Activated CD4-positive, alpha-beta T cell treated with anti-CD3 and anti-CD28 coated beads, Interleukin-2, Interleukin-4, amounts not matched to agents 100 ng/mL and 50 ng/mL, durations not matched to agents 16 hours and 8 hours (primary cell): Measurements from ENCODE around the gene MT2A.
A peak's percentile ranks its signal among the peaks of the same experiment; 100 is the strongest.
"Not testable (repeated sequence)": the region's sequence is repeated elsewhere in the genome, so short reads cannot be mapped to it uniquely, and the experiment has no call there.

ENCODE experiments used
- DNase-seq: peaks from one replicate; pipeline ENCODE4 v3.0.0-alpha.2; 2020; ENCODE audit warnings: low spot score

The MT2A gene

DNA sequence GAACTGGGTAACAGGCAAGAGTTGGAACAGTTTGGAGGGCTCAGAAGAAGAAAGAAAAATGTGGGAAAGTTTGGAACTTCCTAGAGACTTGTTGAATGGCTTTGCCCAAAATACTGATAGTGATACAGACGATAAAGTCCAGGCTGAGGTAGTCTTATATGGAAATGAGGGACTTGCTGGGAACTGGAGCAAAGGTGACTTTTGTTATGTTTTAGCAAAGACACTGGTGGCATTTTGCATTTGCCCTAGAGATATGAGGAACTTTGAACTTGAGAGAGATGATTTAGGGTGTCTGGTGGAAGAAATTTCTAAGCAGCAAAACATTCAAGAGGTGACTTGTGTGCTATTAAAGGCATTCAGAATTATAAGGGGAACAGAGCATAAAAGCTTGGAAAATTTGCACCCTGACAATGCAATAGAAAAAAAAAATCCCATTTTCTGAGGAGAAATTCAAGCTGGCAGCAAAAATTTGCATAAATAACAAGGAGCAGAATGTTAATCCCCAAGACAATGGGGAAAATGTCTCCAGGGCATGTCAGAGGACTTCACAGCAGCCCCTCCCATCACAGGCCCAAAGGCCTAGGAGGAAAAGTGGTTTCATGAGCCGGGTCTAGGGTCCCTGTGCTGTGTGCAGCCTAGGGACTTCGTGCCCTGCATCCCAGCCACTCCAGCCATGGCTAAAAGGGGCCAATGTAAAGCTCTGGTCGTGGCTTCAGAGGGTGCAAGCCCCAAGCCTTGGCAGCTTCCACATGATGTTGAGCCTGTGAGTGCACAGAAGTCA lies 13.5 kb downstream of the MT2A start:
- DNase-seq: not testable (repeated sequence)

DNA sequence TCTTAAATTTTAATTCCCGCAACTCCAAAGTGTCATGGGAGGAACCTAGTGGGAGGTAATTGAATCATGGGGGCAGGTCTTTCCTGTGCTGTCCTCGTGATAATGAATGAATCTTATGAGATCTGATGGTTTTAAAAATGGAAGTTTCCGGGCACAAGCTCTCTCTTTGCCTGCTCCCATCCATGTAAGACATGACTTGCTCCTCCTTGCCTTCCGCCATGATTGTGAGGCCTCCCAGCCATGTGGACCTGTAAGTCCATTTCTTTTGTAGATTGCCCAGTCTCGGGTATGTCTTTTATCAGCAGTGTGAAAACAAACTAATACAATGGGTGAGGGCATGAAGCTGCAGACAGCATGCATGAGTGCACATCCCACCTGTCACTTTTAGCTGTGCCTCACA lies 14.8 kb downstream of the MT2A start:
- DNase-seq: not testable (repeated sequence)

DNA sequence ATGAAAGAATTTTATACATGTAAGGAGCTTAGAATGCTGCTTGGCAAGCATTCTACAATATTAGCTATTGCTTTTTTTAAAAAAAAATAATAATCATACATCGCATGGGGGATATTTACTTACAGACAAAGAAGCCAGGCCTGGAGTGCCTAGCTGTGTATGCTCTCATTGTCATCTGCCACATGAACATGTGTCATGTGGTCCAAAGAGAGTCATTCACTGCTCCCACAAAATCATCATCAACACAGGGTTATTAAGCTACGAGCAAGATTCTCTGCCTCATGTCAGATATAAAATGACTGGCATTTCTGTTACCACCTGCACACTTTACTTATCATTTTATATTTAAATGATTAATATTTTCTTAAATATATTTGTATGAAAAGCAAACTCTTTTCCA lies 15.3 kb downstream of the MT2A start:
- no peak for DNase-seq

DNA sequence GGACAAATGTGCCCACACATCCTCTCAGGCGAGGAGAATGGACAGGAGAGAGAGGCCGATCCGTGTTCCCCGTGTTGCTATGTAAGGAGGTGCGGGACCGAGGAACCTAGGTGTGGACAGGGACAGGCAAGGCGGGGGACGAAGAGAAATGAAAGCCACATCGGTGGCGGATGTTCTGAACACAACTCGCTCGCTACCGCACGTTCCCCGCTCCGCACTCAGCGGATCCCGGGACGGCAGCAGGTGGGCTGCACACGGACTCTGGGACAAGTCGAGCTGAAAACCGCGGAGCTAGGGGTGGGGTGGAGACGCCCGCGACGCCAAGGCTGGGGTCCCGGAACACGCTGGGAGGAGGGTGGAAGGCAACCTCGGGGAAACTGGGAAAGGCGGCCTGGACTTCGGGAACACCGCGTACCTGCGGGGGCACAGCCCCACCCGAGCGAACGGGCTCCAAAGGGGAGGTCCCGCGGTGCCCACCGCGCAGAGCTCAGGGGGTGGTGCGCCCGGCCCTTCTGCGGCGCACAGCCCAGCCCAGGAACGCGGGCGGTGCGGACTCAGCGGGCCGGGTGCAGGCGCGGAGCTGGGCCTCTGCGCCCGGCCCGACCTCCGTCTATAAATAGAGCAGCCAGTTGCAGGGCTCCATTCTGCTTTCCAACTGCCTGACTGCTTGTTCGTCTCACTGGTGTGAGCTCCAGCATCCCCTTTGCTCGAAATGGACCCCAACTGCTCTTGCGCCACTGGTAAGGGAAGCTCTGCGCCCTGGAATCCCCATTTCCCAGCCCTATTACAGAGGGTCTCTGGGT lies 17.0 kb downstream of the MT2A start, which contains the start of gene MT1E:
Gene MT1E, plus strand, starts transcription at position 642 of the 803 bp plus-strand sequence. Its CDS starts 71 bp downstream, at position 713.
- peak; percentile 58 for DNase-seq

DNA sequence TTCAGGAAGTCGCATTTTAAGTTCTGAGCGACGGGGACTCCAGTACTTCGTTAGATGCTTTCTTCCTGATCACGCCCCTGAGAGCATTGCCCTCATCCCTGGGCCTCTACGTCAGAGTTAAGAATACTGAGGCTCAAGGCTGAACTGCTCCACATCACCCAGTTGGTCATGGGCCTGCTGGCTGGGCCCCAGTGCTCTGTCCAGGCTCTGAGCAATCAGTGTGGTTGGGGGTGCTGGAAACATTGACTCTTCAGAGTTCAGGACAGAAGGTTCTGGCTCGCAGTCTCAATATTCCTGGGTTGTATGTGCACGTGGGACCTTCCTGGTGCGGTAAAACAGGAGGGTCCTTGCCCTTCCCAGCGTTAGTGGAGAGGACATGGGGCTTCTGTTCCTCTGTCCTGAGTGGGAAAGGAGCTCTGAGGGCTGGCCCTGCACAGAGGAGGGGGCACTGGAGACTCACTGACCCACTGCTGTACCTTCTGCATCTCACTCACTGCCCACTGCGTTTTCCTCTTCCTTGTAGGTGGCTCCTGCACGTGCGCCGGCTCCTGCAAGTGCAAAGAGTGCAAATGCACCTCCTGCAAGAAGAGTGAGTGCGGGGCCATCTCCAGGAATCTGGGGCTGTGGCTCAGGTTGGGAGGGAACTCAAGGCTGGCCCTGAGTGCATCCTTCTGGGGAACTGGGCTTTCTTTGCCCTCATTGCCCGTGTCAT lies 17.7 kb downstream of the MT2A start:
- no peak for DNase-seq

- no peak for DNase-seq
Observed at GRCh38 chr16:56626685-56627084, 18.3 kb downstream of the MT2A start.

- no peak for DNase-seq
Observed at GRCh38 chr16:56628486-56629350, 20.3 kb downstream of the MT2A start.

DNA sequence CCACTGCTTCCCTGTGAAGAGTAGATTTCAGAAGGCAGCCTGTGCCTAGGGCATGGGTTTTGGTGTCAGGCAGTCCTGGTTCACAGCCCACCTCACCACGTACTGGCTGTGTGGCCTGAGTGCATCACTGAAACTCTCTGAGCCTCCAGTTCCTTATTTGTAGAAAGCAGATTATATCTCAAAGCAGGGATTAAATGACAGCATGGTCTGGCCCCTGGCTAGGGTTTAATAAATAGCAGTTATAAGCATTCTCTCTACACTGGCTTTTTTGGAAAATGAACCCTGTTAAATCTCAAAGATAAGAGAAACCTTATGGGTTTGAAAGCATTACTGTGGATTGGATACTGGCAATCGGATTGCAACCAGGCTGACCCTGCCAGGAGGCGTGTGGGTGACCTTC lies 21.1 kb downstream of the MT2A start:
- no peak for DNase-seq

GRCh38 chr16:56630134-56630533 lies 21.8 kb downstream of the MT2A start:
- no peak for DNase-seq

DNA sequence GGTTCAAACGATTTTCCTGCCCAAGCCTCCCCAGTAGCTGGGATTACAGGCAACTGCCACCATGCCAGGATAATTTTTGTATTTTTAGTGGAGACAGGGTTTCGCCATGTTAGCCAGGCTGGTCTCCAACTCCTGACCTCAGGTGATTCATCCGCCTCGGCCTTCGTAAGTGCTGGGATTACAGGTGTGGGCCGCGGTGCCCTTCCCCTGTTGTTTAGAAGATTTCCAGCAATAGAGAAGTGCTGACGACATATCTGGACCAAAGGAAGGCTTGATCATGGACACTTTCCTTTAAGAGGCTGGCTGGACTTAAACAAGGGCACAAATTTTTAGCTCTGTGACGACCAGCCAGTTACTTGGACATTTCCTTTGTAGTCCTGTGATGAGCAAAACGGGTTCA lies 22.8 kb downstream of the MT2A start:
- DNase-seq: no peak

DNA sequence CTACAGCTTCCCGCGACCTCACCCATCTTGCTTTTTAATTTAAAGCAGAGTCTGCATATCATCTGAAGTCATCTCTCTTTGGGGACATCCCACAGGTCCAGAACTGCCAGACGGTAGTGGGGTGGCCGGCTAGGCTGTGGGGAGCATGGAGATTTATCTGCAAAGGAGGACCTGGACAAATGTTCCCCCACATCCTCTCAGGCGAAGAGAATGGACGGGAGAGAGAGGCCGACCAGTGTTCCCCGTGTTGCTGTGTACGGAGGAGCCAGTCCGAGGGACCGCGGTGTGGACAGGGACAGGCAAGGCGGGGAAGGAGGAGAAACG lies 23.4 kb downstream of the MT2A start:
- DNase-seq: no peak

DNA sequence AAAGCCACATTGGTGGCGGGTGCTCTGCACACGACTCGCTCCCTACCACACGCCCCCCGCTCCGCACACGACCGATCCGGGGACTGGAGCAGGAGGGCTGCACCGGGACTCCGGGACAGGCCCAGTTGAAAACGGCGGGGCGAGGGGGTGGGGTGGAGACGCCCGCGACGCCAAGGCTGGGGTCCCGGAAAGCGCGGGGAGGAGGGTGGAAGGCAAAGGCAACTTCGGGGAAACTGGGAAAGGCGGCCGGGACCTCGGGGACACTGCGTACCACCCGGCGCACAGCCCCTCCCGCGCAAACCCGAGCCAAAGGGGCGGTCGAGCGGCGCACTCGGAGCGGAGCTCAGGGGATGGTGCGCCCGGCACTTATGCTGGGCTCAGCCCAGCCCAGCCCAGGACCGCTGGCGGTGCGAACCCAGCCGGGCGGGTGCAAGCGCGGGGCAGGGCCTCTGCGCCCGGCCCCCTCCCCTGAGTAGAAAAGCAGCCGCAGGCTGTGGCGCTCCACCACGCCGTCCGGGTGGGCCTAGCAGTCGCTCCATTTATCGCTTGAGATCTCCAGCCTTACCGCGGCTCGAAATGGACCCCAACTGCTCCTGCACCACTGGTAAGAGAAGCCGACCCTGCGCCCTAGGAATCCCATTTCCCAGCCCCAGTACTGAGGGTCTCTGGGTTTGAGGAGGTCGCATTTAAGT lies 23.9 kb downstream of the MT2A start, which contains the start of gene MT1M:
Gene MT1M, plus strand, starts transcription at position 504 of the 692 bp plus-strand sequence. Its CDS starts 73 bp downstream, at position 577.
- no peak for DNase-seq

- DNase-seq: no peak
Observed at GRCh38 chr16:56632848-56633365, 24.5 kb downstream of the MT2A start.

DNA sequence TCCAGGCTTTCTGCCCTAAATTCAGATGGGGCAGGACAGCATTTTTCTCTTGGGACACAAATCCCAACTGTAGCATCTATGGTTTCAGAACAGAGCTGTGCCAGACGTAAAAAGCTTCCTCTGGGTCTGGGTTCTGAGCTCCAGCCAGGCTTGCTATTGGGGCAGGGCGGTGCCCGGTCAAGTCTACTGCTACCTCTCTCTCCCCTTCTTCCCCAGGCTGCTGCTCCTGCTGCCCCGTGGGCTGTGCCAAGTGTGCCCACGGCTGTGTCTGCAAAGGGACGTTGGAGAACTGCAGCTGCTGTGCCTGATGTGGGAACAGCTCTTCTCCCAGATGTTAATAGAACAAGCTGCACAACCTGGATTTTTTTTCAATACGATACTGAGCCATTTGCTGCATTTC lies 25.2 kb downstream of the MT2A start:
- no peak for DNase-seq

GRCh38 chr16:56634715-56635440 lies 26.5 kb downstream of the MT2A start:
- no peak for DNase-seq

DNA sequence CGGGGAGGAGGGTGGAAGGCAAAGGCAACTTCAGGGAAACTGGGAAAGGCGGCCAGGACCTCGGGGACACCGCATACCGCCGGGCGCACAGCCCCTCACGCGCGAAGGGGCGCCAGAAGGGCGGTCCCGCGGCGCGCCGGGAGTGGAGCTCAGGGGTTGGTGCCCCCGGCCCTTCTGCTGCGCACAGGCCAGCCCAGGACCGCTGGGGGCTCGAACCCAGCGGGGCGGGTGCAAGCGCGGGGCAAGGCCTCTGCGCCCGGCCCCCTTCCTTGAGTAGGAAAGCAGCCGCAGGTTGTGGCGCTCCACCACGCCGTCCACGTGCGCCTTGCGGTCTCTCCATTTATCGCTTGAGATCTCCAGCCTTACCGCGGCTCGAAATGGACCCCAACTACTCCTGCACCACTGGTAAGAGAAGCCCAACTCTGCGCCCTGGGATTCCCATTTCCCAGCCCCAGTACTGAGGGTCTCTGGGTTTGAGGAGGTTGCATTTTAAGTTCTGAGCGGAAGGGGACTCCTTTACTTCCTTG lies 27.1 kb downstream of the MT2A start:
- no peak for DNase-seq

DNA sequence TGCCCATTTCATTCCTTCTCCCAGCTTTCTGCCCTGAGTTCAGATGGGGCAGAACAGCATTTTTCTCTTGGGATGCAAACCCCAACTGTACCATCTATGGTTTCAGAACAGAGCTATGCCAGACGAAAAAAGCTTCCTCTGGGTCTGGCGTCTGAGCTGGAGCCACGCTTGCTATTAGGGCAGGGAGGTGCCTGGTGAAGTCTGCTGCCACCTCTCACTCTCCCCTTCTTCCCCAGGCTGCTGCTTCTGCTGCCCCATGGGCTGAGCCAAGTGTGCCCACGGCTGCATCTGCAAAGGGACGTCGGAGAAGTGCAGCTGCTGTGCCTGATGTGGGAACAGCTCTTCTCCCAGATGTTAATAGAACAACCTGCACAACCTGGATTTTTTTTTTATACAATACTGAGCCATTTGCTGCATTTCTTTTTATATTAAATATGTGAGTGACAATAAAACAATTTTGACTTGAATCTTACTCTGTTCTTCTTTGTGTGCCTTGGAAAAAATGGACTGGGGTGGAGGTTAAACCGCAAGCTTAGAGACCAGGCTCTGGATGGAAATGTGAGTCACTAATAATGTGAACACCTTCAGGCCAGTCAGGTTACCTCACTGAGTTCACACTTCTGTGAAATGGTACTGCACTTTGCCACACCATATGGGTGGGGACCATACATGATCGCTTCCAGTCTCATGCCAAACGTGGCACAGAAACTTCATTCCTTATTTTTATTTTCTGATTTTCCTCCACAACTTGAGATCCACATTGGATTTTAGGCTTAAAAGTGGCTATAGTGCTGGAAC lies 28.4 kb downstream of the MT2A start:
- DNase-seq: no peak

GRCh38 chr16:56637814-56638750 lies 29.7 kb downstream of the MT2A start, which contains the start of gene MT1A:
MT1A (plus strand) TSS chr16:56638666; CDS start chr16:56638739, 73 bp downstream.
- DNase-seq: no peak
